ENCODE measurements around the gene ABHD17A.

Gene ABHD17A

DNA sequence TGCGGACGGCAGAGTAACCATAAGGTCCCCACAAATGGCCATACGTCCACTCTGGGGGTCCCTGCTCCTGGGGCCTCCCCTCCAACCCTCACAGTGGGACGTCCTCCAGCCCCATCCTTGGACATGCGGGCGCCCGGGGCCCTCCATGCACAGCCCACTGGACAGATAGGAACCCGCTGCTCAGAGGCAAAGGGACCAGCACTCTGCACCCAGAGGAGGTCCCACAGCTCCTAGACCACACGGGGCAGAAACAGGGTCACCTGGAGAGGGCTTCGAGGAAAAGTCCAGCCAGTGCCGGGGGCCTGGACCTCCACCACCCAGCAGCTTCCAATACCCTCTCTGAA is 48.1 kb downstream of the ABHD17A start:
- DNase-seq, result no peak

DNA sequence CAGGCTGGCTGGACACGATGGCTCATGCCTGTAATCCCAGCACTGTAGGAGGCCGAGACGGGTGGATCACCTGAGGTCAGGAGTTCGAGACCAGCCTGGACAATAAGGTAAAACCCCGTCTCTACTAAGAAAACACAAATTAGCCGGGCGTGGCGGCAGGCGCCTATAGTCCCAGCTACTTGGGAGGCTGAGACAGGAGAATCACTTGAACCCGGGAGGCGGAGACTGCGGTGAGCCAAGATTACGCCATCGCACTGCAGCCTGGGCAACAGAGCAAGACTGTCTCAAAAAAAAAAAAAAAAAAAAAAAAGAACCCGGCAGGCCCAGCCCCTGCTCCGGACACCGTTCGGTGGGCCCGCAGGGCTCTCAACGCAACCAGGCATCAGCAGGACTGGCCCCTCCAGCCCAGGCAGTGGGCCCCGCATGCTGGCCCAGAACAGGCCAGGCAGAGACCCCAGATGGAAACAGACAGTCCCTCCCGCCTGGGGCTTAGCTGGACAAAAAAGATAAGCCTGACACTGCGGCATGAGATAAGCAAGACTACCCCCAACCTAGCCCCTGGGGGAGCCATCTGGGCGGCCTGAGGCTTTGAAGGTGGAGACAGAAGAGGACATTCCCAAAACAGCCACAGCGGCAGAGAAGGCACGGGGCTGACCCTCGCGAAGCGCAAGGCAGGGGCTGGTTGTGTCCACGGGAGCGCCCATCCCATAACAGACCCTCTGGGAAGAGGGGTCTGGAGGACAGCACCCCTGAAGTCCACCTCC is 48.7 kb downstream of the ABHD17A start:
- no peak for DNase-seq

GRCh38 chr19:1833540-1833939 is 51.8 kb downstream of the ABHD17A start:
- no peak for DNase-seq

DNA sequence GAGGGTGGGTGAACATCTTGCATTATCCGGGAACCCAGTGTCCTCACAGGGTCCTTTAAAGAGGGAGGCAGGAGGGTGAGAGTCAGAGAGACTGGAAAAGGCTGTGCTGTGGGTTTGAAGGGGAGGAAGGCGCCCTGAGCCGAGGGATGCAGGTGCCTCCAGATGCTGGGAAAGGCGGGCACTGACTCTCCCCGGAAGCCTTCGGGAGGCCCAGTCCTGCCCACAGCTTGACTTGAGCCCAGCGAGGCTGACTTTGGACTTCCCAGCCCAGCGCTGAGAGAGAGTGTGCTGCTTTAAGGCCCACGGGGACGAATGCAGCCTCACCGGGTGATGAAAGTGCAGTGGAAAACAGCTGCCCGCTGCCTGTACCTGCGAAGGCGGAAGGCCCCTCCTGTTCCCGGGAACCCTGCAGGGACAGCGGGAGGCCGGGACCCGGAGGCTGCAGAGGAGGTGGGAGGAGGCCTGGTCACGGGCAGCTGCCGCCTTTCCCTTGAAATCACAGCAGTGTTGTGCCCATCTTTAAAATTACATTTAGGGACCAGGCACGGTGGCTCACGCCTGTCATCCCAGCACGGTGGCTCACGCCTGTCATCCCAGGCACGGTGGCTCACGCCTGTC is 53.1 kb downstream of the ABHD17A start:
- no peak for DNase-seq

GRCh38 chr19:1830978-1831377 is 54.3 kb downstream of the ABHD17A start:
- DNase-seq, result no peak

DNA sequence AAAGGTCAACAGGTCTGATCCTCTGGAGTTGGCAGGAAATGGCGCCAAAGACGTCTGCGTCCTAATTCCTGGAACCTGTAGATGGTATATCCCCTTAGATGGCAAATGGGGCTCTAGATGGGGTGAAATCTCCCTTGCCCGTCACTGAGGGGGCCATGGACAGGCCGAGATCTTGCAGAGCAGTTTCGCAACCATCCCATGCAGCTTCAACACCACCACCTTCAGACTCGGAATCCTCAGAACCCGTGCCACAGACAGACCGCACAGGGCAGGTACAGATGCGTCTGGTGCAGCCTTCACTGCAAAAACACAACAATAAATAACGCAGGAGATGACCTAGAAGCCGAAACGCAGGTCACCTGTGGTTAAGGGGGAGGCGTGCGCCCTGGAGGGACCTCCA is 54.7 kb downstream of the ABHD17A start:
- no peak for DNase-seq

DNA sequence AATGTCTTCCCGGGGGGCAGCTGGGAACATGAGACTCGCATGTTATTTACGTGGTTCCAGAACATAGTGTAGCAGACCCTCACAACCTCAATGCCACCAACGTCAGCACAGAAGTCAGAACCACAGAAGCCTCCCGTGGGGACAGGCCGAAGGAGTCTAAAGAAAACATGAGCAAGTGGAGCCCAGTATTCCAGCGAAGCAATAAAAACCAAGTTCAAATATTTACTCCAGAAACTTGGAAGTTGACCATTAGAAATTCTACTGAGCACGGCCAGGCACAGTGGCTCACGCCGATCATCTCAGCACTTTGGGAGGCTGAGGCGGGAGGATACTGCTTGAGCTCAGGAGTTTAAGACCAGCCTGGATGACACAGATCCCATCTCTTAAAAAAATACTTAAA is 55.3 kb downstream of the ABHD17A start:
- no peak for DNase-seq

GRCh38 chr19:1828279-1829238 is 56.7 kb downstream of the ABHD17A start:
- no peak for DNase-seq

- DNase-seq, result no peak
Observed at GRCh38 chr19:1827566-1828278, 57.6 kb downstream of the ABHD17A start.

All from inflammatory macrophage (primary cell).